Activated CD8-positive, alpha-beta memory T cell treated with anti-CD3 and anti-CD28 coated beads for 36 hours (primary cell): ENCODE results near the gene MYH10. TPM values are rescaled to one million over a fixed set of nuclear protein-coding genes. Genes with fewer than 3 reads are reported as not detected.
"Not testable (repeated sequence)": the region's sequence is repeated elsewhere in the genome, so short reads cannot be mapped to it uniquely, and the experiment has no call there.

Experiments used
- CTCF ChIA-PET: fragments of 350-600 bp; sonication (Branson Sonifier 250); formaldehyde crosslinking; loops from one replicate; lab custom pipeline; 2021; ENCODE audit warnings: antibody characterized with exemption; lab: Charles Lee
- POLR2A ChIA-PET: fragments of 350-600 bp; sonication (Branson Sonifier 250); formaldehyde crosslinking; loops from one replicate; lab custom pipeline; 2021; ENCODE audit warnings: antibody characterized with exemption; lab: Charles Lee
- total RNA-seq, 2 experiments: library from RNA; stranded (reverse); gene quantifications; one replicate each; pipeline ENCODE4 v1.2.3, GENCODE V29; 2021

MYH10 gene
- total RNA-seq: 10 to 100 TPM; 11.8 to 13.1 TPM

DNA sequence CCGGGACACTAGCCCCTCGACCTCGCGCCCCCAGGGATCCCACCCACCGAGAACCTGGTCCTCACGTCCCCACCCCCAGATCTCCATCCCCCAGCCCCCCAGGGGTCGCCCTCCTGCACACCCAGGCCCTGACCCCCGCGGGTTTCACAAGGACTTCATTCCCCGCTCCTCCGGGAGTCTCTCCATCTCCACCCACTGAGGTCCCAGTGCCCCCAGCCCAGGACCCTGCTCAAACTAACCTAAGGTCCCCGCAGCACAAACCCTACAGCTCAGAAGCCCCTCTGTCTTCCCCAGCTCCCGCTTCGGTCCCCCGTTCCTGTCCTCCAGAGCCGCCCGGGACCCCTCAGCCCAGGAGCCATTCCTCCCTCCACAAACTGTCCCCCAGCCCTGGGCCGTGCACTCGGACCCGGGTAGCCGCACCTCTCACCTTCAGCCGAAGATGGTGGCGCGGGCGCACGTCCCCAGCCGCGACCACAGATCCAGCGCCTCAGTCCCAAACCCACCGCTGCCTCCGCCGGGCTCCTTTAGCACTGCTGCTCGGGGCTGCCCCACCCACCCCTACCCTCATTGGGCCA lies at the start of gene MYH10:
Gene MYH10 (minus strand): TSS at position 499 of the 575 bp plus-strand sequence. CDS start 7,479 bp downstream, outside the sequence.
- ChIA-PET POLR2A (interaction anchor here (1.4 kb wide), 1 partner anchor 111 kb away, joined by 3 read pairs; no protein-coding TSS in a partner anchor), CTCF (interaction anchor here (0.6 kb wide), 1 partner anchor 43 kb away, joined by 3 read pairs; no protein-coding TSS in a partner anchor)

DNA sequence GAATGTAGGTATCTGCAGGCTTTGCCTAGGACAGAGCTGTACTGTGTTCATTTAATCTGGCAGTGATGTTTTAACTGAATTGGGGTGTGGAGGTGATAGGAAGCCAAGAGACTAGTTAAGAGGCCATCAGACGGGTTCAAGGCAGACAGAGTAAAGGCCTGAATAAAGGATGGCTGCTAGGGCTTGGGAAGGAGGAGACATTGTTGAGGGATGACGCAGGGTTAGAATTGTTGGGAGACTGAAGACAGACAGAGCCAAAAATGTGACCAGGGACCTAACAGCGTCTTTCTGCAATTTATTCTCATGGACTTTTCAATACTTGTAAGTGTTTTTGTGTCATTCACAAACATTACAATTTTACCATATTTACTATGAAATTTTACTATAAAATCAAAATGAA lies 48.6 kb upstream of the MYH10 start:
- ChIA-PET CTCF (interaction anchor here (0.7 kb wide), 1 partner anchor 268 kb away, joined by 3 read pairs; no protein-coding TSS in a partner anchor), POLR2A (no interaction called here)

DNA sequence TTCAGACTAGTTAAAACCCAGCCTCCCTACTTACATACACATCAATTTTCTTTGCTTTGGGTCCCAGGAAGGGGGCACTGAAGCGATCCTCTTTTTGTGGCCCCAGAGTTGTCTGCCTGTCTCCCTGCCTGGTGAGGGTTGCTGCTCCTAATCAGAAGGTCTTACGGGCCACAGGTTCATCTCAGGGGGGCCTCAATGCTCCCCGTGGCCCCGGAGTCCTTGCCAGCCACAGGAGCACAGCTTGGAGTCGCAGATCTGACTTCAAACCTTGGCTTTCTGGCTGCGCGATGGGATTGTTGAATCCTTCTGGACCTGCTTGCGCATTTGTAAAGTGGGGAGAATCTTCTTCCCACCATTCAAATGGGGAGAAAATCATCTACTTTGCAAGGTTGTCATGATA lies 44.8 kb upstream of the MYH10 start:
- CTCF ChIA-PET: interaction anchor here (0.7 kb wide), 1 partner anchor 34 kb away, joined by 4 read pairs; no protein-coding TSS in a partner anchor
- POLR2A ChIA-PET: no interaction called here

DNA sequence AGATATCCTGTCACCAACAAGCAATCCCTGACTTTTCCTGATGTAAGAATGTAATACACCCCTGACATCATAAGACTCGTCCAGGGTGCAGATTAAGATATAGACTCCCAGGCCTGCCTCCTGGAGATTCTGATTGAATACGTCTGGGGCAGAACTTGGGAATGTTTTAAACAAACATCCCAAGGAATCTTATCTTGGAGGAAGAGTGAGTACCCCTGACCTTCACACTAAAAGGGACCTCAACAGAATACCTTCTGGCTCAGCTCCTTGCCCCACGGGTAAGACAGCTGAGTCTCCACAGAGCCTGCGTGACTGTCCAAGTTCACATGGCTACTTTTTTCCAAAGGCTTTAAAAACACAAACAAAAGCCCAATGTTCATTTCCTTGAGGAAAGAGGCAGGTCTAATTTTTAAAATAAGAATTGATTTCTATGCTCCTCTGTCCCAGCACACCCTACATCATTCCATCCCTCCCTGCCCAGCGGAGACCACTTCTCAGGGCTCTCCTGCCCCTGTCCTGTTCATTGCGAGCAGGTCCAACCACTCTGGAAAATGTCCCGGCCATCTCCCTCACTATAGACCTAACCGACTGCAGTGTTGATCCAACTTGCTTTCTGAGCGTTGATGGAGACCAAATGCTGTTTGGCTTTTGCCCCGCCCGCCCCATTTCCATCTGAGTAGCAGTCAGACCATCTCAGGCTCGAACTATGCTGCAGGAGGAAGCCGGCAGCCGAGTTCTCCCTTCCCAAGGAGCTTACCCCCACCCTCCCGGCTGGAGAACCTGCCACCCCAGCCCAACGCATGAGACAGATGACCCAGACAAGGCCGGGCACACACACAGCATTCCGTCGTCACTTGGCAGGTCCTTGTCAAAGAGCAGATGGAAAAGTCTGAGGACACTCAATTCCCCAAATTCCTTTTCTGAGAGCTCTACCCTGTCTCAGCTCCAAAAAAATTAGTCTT lies 44.1 kb upstream of the MYH10 start:
- CTCF ChIA-PET: interaction anchor here (0.7 kb wide), 1 partner anchor 35 kb away, joined by 4 read pairs; no protein-coding TSS in a partner anchor

DNA sequence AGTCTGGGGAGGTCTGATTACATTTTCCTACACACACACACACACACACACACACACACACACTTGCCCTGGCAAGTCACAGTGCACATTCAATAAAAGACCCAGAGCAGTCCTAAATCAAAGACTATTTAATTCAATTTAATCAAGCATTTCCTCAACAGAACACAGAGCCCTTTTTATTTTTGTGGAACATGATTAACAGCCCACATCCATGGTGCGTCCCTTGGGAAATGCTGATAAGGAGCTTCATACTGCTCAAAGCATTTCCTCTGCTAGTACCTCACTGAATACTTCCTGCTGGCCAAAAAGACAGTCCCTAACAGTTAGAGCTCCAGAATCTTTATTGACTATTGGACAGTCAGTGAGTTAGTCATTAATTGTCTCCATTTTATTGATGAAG lies 43.1 kb upstream of the MYH10 start:
- CTCF ChIA-PET: interaction anchor here (0.6 kb wide), 1 partner anchor 43 kb away, joined by 3 read pairs; no protein-coding TSS in a partner anchor
- POLR2A ChIA-PET: no interaction called here

More for the DNA sequence above, 44.1 kb upstream of the MYH10 start:
- POLR2A ChIA-PET: no interaction called here

DNA sequence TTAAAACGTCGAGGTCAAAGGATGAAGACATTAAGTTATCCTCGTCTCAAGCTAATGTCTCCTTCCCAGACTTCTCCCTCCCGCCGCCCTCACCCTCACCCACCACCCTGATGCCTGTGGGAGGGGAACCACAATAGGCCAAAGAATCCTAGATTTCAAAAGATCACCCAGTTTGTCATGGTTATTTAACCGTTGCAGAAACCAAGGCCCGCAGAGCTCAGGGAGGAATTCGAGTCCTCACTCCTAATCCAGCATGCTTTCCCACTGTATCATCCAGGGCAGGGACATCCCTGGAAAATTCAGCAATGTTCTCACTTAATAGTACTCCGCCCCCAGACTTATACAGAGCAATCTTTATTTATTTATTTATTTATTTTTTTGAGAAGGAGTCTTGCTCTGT lies 41.8 kb upstream of the MYH10 start:
- CTCF ChIA-PET: no interaction called here
- POLR2A ChIA-PET: no interaction called here

DNA sequence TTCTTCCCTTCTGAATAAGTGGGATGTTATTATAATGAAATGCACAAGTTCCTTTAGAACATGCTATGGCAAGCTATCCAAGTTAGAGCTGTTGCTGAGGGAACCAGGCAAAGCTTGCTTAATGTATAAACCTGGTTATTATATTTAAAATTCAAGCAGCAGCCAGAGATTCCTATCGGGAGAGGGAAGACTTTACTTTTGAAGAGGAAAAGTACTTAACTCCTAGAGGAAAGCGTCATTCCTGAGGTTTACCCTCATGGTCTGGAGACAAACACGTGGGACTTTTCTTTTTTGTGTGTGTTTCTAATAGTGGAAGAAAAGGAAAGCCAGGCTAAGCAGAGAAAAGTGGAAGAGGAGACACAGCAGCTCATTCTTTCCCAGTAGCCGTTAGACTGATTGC lies 39.9 kb upstream of the MYH10 start:
- ChIA-PET CTCF (no interaction called here), POLR2A (no interaction called here)

DNA sequence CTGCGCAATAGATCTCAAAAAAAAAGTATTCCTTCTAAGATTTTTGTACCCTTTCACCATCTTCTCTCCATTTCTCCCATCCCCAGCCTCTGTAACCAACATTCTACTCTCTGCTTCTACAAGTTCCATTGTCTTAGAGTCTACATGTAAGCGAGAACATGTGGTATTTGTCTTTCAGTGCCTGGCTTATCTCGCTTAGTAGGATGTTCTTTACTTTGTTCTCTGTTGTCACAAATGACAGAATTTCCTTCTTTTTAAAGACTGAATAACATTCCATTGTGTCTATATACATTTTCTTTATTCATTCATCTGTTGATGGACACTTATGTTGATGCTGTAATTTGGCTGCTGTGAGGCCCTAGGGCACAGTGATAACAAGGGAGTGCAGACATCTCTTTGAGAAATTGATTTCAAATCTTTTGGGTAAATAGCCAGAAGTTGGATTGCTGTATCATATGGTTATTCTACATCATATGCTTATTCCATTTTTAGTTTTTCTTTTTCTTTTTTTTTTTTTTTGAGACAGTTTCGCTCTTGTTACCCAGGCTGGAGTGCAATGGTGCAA lies 37.7 kb upstream of the MYH10 start:
- ChIA-PET POLR2A (no interaction called here), CTCF (no interaction called here)

DNA sequence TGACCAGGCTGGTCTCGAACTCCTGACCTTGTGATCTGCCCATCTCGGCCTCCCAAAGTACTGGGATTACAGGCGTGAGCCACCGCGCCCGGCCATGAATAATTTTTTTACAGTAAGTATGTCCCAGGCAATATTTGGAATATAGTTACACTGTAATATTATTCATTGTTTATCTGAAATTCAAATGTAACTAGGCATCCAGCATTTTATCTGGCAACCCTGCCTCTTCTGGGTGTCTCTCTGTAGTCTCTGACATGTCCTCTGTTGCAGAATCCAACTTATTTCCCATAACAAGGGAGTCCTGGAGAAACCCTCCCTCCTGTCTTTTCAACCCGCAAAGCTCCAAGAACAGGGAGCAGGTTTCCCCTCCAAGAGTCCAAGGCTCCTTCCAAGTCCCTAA lies 36.9 kb upstream of the MYH10 start:
- ChIA-PET POLR2A (no interaction called here), CTCF (no interaction called here)

DNA sequence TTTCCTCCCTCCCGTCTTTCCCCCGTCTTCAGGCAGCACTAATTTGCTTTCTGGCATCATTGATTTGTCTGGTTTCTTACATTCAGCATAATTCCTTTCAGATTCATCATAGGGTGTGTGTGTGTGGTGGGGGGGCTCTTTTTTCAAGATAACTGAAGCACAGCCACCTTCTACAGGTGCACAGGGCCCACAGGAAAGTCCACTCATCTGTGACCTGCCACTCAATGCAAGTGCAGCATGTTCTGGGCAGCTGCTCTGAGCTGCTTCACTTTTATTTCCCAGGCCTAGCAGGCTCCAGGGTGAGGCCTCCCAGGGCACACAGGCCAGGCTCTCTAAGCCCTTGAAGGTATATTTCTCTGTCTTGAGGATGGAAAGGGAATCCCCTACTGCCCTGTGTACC lies 35.2 kb upstream of the MYH10 start:
- ChIA-PET POLR2A (interaction anchor here (0.7 kb wide), 2 partner anchors 42 to 481 kb away, joined by 6 read pairs; no protein-coding TSS in a partner anchor), CTCF (no interaction called here)

DNA sequence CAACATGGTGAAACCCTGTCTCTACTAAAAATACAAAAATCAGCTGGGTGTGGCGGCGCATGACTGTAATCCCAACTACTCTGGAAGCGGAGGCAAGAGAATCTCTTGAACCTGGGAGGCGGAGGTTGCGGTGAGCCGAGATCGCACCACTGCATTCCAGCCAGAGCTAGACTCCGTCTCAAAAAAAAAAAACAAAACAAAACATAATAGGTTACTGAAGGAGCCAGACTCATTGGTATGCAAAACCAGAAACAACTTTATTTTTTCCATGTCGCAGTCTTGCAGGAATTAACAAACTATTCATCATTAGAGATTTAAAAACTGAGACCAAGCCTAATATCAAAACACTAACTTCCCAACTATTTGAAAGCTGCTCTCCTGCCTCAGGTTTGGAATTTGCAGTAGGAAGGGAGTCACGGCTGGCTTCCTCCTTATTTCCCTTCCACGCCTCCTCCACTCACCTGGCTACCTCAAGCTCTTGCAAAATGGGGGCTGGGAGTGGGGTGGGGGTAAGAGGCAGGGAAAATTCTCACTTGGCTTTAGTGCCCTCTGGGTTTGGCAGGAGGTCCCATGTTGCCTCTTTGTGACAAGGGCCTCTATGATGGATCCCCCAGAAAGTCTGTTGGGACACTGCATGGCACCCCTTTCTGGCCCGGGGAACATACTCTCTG lies 34.1 kb upstream of the MYH10 start:
- ChIA-PET POLR2A (interaction anchor here (0.7 kb wide), 1 partner anchor 41 kb away, joined by 6 read pairs; no protein-coding TSS in a partner anchor), CTCF (no interaction called here)

DNA sequence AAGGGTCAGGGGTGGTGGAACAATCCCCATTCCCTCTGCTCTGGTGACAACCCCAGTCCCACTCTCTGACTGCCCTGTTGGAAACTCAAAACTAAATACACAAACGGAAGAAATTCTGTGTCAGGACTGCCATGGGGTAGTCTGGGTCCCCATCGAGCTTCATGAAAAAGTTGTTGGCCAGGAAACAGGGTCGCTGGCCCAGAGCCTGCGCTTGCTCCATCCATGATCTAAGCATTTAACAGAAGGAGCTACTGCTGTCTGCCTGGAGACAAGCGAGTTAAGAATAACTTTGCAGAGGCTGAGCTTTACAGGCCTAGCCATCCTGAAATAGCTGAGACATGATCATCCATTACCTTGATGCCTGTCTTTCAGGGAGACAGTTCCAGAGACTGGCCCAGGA lies 32.4 kb upstream of the MYH10 start:
- CTCF ChIA-PET: no interaction called here

DNA sequence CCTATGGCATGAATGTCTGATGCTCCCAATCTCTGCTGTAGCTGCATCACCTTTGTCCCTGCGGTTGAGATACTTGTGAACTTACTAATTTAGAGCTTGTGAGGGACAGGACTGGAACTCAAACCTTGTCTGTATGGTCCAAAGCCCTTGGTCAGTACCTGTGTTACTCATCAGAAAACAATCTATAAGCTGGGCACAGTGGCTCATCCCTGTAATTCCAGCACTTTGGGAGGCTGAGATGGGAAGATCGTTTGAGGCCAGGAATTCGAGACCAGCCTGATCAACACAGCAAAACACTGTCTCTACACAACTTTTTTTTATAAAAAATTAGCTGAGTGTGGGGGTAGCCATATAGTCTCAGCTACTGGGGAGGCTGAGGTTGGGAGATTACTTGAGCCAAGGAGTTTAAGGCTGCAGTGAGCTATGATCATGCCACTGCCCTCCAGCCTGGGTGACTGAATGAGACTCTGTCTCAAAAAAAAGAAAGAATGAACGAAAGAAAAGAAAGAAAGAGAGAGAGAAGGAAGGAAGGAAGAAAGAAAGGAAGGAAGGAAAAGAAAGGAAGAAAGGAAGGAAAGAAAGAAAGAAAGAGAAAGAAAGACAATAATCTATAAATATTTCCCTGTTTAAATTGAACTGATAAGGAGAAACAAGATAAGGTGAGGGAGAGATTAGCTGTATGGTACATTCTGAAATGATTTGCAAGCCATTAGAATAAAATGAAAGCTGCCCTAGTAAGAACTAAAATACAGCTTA lies 31.7 kb upstream of the MYH10 start:
- POLR2A ChIA-PET: no interaction called here
- CTCF ChIA-PET: no interaction called here

More for the DNA sequence above, 32.4 kb upstream of the MYH10 start:
- POLR2A ChIA-PET: no interaction called here

DNA sequence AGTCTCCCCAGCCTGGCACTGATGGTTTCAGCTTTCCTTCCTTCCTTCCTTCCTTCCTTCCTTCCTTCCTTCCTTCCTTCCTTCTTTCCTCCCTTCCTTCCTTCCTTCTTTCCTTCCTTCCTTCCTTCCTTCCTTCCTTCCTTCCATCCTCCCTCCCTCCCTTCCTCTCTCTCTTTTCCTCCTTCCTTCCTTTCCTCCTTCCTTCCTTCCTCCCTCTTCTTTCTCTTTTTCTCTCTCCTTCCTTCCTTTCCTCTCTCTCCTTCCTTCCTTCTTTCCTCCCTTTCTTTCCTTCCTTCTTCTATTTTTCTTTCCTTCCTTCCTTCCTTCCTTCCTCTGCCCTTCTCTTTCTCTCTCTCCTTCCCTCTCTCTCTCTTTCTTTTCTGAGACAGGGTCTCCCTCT lies 30.2 kb upstream of the MYH10 start:
- CTCF ChIA-PET, POLR2A ChIA-PET: not testable (repeated sequence)

DNA sequence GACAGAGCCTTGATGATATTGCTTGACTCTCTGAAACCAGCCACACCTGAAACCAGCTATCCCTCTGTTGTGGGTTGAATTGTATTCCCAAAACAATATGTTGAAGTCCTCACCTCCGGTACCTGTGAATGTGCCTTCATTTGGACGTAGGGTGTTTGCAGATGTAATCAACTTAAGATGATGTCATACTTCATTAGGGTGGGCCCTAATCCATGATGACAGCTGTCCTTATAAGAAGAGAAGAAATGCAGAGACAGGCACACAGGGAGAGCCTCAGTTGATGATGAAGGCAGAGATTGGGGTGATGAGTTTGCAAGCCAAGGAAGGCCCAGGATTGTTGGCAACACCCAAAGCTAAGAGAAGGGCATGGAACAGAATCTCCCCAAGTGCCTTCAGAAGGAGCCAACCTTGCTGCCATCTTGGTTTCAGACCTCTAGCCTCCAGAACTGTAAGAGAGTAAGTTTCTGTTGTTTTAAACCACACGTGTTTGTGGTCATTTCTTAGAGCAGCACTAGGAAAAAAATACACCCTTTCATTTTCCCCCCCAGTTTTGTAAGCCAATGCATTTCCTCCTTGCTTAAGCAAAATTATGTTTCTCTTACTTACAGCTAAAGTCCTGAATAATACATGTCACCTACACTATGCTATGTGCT lies 29.4 kb upstream of the MYH10 start:
- ChIA-PET POLR2A (no interaction called here), CTCF (no interaction called here)

DNA sequence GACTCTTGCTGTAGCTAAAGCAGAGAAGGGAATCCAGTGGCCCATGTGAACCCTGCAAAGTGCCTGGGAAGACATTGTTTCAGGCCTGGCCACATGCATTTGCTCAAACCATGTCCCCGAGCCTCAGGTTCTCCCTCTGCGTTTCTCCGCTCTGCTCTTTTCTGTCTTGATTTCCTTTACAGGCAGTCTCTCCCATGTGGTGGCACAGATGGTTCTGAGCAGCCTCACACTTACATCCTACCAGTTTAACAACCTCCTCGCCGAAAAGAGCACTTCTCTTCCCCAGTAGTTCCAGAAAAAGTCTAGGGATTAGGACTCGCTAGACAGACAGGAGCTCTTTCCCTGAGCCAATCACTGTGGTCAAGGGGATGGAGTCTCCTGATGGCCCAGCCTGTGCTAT lies 28.3 kb upstream of the MYH10 start:
- ChIA-PET CTCF (no interaction called here), POLR2A (no interaction called here)

DNA sequence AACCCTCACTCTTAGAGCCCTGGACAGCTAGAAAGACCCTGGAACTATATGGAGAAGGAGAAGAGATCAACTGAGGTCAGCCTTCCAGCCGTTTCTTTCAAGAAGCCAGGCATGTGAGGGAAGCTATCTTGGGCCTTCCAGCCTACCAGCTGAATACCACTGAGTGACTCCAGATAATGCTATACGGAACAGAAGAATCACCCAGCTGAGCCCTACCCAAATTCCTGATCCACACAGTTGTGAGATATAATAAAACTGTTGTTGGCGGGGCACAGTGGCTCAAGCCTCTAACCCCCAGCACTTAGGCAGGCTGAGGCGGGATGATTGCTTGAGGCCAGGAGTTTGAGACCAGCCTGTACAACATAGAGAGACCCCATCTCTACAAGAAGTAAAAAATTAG lies 26.2 kb upstream of the MYH10 start:
- POLR2A ChIA-PET: no interaction called here
- CTCF ChIA-PET: interaction anchor here (0.7 to 1.4 kb wide), 3 partner anchors 51 to 341 kb away, joined by 3 read pairs; no protein-coding TSS in a partner anchor

DNA sequence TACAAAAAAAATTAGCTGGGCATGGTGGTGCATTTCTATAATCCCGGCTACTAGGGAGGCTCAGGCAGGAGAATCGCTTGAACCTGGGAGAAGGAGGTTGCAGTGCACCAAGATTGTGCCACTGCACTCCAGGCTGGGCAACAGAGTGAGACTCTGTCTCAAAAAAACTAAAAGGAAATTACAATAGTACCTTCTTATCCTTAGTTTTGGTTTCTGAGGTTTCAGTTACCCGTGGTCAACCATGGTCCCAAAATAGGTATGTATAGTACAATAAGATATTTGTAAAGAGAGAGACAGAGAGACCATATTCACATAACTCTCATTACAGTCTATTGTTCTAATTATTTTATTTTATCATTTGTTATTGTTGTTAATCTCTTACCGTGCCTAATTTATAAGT lies 24.3 kb upstream of the MYH10 start:
- CTCF ChIA-PET: no interaction called here
- POLR2A ChIA-PET: no interaction called here
